Parathyroid adenoma (tissue), 2 donors: ENCODE data around the gene USP24.

Source experiments
- H2AFZ ChIP-seq: fragments of 300-600 bp; sonication (generic); one replicate; pipeline ENCODE4 v1.7.0; 2017; ENCODE audit warnings: antibody characterized with exemption, mild to moderate bottlenecking
- H3K27ac ChIP-seq: fragments of 300-600 bp; sonication (generic); one replicate; pipeline ENCODE4 v1.7.0; 2017
- H3K27me3 ChIP-seq: fragments of 300-600 bp; sonication (generic); one replicate; pipeline ENCODE4 v1.7.0; 2017; ENCODE audit warnings: low read length; ENCODE audit not compliant: control insufficient read depth, insufficient read depth
- H3K36me3 ChIP-seq: fragments of 300-600 bp; sonication (generic); one replicate; pipeline ENCODE4 v1.7.0; 2017; ENCODE audit warnings: low read length; ENCODE audit not compliant: control insufficient read depth, insufficient read depth
- H3K4me1 ChIP-seq: fragments of 300-600 bp; sonication (generic); one replicate; pipeline ENCODE4 v1.7.0; 2017; ENCODE audit warnings: control low read depth
- H3K4me2 ChIP-seq: fragments of 300-600 bp; sonication (generic); one replicate; pipeline ENCODE4 v1.7.0; 2017; ENCODE audit warnings: low read length
- H3K4me3 ChIP-seq: fragments of 300-600 bp; sonication (generic); one replicate; pipeline ENCODE4 v1.7.0; 2017; ENCODE audit warnings: low read depth, low read length
- H3K79me2 ChIP-seq: fragments of 300-600 bp; sonication (generic); one replicate; pipeline ENCODE4 v1.7.0; 2017; ENCODE audit warnings: control low read depth
- H3K9ac ChIP-seq: fragments of 300-600 bp; sonication (generic); one replicate; pipeline ENCODE4 v1.7.0; 2017; ENCODE audit warnings: mild to moderate bottlenecking
- H3K9me3 ChIP-seq: fragments of 300-600 bp; sonication (generic); one replicate; pipeline ENCODE4 v1.7.0; 2017; ENCODE audit warnings: low read length; ENCODE audit not compliant: control insufficient read depth
- TF ChIP-seq, protein P1 (sequence below): fragments of 300-600 bp; sonication (generic); IDR thresholded peaks from one replicate; pipeline ENCODE4 v1.7.0; 2017; ENCODE audit warnings: antibody characterized with exemption, mild to moderate bottlenecking
- donor health status: primary hyperparathyroidism.

The USP24 gene

GRCh38 chr1:55170426-55170825, 44.7 kb downstream of the USP24 start:
- no peak overlapping the region for H2AFZ ChIP-seq
- no peaks in the 10 kb centered on the region for H3K9me3 ChIP-seq
- H3K79me2 ChIP-seq = no peaks in the 10 kb centered on the region
- no peaks in the 10 kb centered on the region for H3K4me1 ChIP-seq
- no peak overlapping the region for H3K27ac ChIP-seq
- no peaks in the 10 kb centered on the region for H3K36me3 ChIP-seq
- H3K27me3 ChIP-seq = no peaks in the 10 kb centered on the region
- no peak overlapping the region for H3K9ac ChIP-seq
- TF ChIP-seq, protein P1, sequence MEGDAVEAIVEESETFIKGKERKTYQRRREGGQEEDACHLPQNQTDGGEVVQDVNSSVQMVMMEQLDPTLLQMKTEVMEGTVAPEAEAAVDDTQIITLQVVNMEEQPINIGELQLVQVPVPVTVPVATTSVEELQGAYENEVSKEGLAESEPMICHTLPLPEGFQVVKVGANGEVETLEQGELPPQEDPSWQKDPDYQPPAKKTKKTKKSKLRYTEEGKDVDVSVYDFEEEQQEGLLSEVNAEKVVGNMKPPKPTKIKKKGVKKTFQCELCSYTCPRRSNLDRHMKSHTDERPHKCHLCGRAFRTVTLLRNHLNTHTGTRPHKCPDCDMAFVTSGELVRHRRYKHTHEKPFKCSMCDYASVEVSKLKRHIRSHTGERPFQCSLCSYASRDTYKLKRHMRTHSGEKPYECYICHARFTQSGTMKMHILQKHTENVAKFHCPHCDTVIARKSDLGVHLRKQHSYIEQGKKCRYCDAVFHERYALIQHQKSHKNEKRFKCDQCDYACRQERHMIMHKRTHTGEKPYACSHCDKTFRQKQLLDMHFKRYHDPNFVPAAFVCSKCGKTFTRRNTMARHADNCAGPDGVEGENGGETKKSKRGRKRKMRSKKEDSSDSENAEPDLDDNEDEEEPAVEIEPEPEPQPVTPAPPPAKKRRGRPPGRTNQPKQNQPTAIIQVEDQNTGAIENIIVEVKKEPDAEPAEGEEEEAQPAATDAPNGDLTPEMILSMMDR = no peak
- H3K4me2 ChIP-seq = no peak overlapping the region
- H3K4me3 ChIP-seq = no peak overlapping the region

GRCh38 chr1:55169126-55169525, 46.0 kb downstream of the USP24 start:
- Histone ChIP-seq H3K9ac (no peak overlapping the region), H3K4me1 (no peaks in the 10 kb centered on the region), H3K9me3 (no peaks in the 10 kb centered on the region), H3K4me2 (no peak overlapping the region), H3K4me3 (no peak overlapping the region), H3K27me3 (no peaks in the 10 kb centered on the region), H3K79me2 (no peaks in the 10 kb centered on the region), H2AFZ (no peak overlapping the region), H3K36me3 (no peaks in the 10 kb centered on the region), H3K27ac (no peak overlapping the region)
- TF ChIP-seq, protein P1 = no peak

DNA sequence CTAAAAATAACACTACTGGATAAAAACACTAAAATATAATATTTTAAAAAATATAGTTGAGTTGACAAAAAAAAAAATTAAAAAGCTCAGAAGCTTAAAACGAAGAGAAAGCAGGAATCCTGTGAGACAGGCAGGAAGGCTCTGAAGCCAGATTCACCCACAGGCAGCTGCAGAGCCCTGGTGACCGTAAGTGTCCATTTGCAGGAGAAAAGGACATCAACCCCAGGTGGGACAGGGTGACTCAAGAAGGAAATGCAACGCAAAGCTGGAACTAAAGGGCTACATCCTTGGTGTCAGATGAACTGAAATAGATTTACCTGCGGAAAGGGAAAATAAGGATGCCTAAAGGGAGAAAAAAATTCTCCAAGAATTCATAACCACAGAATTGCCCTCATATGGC, 46.8 kb downstream of the USP24 start:
- no peak overlapping the region for H3K4me2 ChIP-seq
- no peaks in the 10 kb centered on the region for H3K79me2 ChIP-seq
- H3K27me3 ChIP-seq = no peaks in the 10 kb centered on the region
- no peaks in the 10 kb centered on the region for H3K9me3 ChIP-seq
- no peak overlapping the region for H3K4me3 ChIP-seq
- no peak overlapping the region for H2AFZ ChIP-seq
- H3K9ac ChIP-seq = no peak overlapping the region
- no peaks in the 10 kb centered on the region for H3K36me3 ChIP-seq
- no peaks in the 10 kb centered on the region for H3K4me1 ChIP-seq
- TF ChIP-seq, protein P1 = no peak
- no peak overlapping the region for H3K27ac ChIP-seq

GRCh38 chr1:55167224-55167871, 47.8 kb downstream of the USP24 start:
- Histone ChIP-seq H3K9ac (no peak overlapping the region), H3K4me2 (no peak overlapping the region), H3K27me3 (no peaks in the 10 kb centered on the region), H3K27ac (no peak overlapping the region), H3K79me2 (no peaks in the 10 kb centered on the region), H3K36me3 (no peaks in the 10 kb centered on the region), H3K4me1 (no peaks in the 10 kb centered on the region), H3K9me3 (no peaks in the 10 kb centered on the region), H3K4me3 (no peak overlapping the region), H2AFZ (no peak overlapping the region)
- TF ChIP-seq, protein P1 = no peak

DNA sequence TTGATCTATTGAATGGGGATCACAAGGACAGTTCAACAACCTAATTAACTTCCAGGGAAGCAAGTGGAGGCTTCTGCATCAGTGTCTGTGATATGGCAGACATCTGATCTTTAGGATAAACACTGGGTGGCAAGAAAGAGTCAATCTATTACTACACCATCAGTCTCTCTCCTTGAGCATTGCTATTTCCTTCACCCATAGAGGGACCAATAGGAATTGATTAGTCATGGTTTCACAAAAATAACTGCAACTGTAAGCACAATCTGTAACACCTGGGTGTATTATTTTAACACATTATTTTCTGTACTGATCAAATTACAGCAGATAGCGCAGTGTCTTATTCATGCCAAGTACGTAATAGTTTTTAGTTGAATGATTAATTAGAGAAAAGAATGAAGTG, 50.3 kb downstream of the USP24 start:
- Histone ChIP-seq H3K27ac (no peak overlapping the region), H3K4me2 (no peak overlapping the region), H3K9me3 (no peaks in the 10 kb centered on the region), H3K4me3 (no peak overlapping the region), H3K9ac (no peak overlapping the region), H3K36me3 (no peaks in the 10 kb centered on the region), H3K27me3 (no peaks in the 10 kb centered on the region), H3K4me1 (no peaks in the 10 kb centered on the region), H3K79me2 (no peaks in the 10 kb centered on the region), H2AFZ (no peak overlapping the region)
- TF ChIP-seq, protein P1 = no peak
